Right lobe of liver (tissue), 6 donors: ENCODE measurements around the gene PTH2. TPM values are rescaled to one million over a fixed set of nuclear protein-coding genes. Genes with fewer than 3 reads are reported as not detected.
A peak's percentile ranks its signal among the peaks of the same experiment; 100 is the strongest.

Experiments used
- ATAC-seq, 4 donors: fragments of 200-7000 bp; cut with Tn5 transposase; one replicate each; pipeline ENCODE4 v1.9.1; 2020; ENCODE audit warnings: mild to moderate bottlenecking in 4 of 4, moderate library complexity in 4 of 4
- DNase-seq, 3 donors: peaks; one replicate each; pipeline ENCODE4 v3.0.0-alpha.2; 2020
- H3K27ac ChIP-seq, 3 donors: fragments of 200-600 bp; one replicate each; pipeline ENCODE4 v1.8.0; 2022
- H3K27me3 ChIP-seq, 2 donors: fragments of 200-600 bp; one replicate each; pipeline ENCODE4 v1.8.0; 2022
- H3K36me3 ChIP-seq, 4 donors: fragments of 200-600 bp; sonication (generic) in 1 of 4; one replicate each; pipeline versions ENCODE4 v1.5.1 to v1.8.0; 2017 to 2022; ENCODE audit warnings: control low read depth in 1 of 4
- H3K4me1 ChIP-seq, 4 donors: fragments of 200-600 bp; sonication (generic) in 1 of 4; one replicate each; pipeline versions ENCODE4 v1.5.1 to v1.8.0; 2017 to 2022; ENCODE audit warnings: control low read depth in 1 of 4
- H3K4me3 ChIP-seq, 3 donors: fragments of 200-600 bp; one replicate each; pipeline ENCODE4 v1.8.0; 2022
- H3K9me3 ChIP-seq, 4 donors: fragments of 200-600 bp; sonication (generic) in 1 of 4; one replicate each; pipeline versions ENCODE4 v1.5.1 to v1.8.0; 2017 to 2022; ENCODE audit warnings: control low read depth in 1 of 4
- POLR2A ChIP-seq: fragments of 450-650 bp; IDR thresholded peaks from one replicate; pipeline ENCODE4 v1.6.1; 2017; ENCODE audit warnings: antibody characterized with exemption, mild to moderate bottlenecking
- WGBS: methylation state at CpG from one replicate; pipeline ENCODE4 v1.1.6; 2018; ENCODE audit warnings: low coverage, low lambda C conversion rate; ENCODE audit not compliant: insufficient coverage; ENCODE audit errors: missing lambda C conversion rate; 5-methylcytosine and 5-hydroxymethylcytosine counted together
- intact Hi-C, 2 donors: fragments of 100-400 bp; cut with DNase I; formaldehyde crosslinking; loops; one replicate each; pipeline versions ENCODE4 v1.11.2 to v1.14.1; 2022
- total RNA-seq, 6 experiments: library from RNA; depleted of rRNA in 2 of 6; stranded (reverse); fragments of >200 nt in 2 of 6; fragmentation: NEBNext Ultra II Directional in 3 of 6; extraction: Animal tissue kit (Norgen Biotek cat#: 25700) in 3 of 6; gene quantifications; one replicate each; pipeline versions ENCODE4 v1.1.0 to v1.2.4, GENCODE V29; 2016 to 2023
- TF ChIP-seq, protein P1 (sequence below), 4 donors: fragments of 200-600 bp in 3 of 4; fragments of 450-650 bp in 1 of 4; IDR thresholded peaks; one replicate each; pipeline versions ENCODE4 v1.5.1 to v1.8.0; 2016 to 2022; ENCODE audit warnings: antibody characterized with exemption in 4 of 4, mild to moderate bottlenecking in 2 of 4
- donor health status: DM: no; HTN: yes; CAD: no.
- donor health status: DM: no; HTN: no; CAD: no.
- donor health status: DM: no; HTN: no; CAD: no.
- donor health status: DM: no; HTN: yes; CAD: no.
- donor health status: DM: no; HTN: yes; CAD: no.

The PTH2 gene
- total RNA-seq, 6 experiments from 2014 or later, result not detected

DNA sequence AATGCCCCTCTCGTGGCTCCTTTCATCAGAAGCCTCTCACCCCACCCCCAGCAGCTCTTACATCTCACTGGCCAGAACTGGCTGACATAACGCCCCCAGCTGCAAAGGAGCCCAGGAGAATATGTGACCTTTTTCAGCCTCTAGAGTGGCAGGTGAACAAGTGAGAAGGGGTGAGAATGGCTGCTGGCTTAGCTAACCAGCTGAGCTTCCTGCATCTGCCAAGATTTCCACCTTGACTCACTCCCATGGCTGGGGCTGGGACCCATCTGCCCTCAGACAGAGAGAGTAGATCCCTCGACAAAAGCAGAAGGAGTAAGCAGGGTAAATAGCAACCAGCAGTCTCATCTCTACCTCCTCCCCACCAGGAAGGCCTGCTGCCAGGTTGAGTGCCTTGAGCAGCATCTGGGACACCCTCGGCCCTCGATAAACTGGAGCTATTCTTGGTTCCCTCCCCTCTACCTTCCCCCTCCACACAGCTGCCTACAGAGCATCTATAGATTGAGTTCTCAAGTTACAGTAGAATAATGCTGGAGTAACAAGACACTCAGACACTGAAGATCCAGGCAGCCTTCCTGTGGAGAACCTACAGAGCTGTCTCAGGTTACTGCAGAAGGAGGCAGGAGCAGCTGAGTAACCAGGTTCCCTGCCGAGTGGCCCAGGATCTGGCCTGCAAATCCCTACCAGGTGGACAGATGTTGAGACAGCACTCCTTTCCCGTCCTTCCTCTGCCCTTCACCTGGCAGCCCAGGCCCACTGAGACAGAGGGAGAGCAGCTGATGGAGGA lies 19.6 kb downstream of the PTH2 start:
- Histone ChIP-seq H3K36me3 (no peaks in the 10 kb centered on the region), H3K4me3 (no peak overlapping the region), H3K27ac (no peak overlapping the region), H3K9me3 (no peaks in the 10 kb centered on the region), H3K4me1 (no peaks in the 10 kb centered on the region), H3K27me3 (no peaks in the 10 kb centered on the region)
- TF ChIP-seq, protein P1, sequence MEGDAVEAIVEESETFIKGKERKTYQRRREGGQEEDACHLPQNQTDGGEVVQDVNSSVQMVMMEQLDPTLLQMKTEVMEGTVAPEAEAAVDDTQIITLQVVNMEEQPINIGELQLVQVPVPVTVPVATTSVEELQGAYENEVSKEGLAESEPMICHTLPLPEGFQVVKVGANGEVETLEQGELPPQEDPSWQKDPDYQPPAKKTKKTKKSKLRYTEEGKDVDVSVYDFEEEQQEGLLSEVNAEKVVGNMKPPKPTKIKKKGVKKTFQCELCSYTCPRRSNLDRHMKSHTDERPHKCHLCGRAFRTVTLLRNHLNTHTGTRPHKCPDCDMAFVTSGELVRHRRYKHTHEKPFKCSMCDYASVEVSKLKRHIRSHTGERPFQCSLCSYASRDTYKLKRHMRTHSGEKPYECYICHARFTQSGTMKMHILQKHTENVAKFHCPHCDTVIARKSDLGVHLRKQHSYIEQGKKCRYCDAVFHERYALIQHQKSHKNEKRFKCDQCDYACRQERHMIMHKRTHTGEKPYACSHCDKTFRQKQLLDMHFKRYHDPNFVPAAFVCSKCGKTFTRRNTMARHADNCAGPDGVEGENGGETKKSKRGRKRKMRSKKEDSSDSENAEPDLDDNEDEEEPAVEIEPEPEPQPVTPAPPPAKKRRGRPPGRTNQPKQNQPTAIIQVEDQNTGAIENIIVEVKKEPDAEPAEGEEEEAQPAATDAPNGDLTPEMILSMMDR (IDR thresholded peaks at IDR 0.05), result no peak
- TF ChIP-seq POLR2A, result no peak
- 66% methylated on average over 4 of the region's 7 CpGs for WGBS
- DNase-seq, result no peak
- intact Hi-C loops, result no loop called here
- ATAC-seq, result peak in 1 of 4 donors; percentile 21

DNA sequence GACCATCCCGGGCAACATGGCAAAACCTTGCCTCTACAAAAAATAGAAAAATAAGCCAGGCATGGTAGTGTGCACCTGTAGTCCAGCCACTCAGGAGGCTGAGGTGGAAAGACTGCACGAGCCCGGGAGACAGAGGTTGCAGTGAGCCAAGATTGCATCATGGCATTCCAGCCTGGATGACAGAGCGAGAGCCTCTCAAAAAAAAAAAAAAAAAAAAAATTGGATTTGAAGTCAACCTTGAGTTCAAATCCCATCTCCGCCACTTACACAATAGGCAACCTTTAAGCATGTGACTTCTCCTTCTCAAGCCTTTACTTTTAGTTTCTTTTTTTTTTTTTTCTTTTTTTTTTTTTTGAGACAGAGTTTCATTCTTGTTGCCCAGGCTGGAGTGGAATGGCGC lies 23.2 kb downstream of the PTH2 start:
- 64% methylated on average over 6 of the region's 6 CpGs for WGBS

DNA sequence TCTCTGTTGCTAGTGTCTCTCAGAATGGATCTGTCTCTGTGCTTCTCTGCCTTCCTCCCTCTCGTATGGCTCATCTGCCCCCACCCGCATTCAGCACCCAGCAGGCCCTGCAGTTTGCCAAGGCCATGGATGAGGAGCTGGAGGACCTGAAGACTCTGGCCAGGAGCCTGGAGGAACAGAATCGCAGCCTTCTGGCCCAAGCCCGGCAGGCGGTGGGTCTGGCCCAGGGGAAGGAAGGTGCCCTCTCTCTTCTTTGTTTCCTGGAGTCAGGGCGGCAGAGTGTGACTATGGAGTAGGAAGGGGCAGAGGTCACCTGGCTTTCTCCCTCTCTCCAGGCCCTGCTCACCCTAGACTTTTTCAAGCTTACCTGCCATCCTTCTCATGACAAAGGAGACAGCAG lies 24.3 kb downstream of the PTH2 start:
- 75% methylated on average over 5 of the region's 6 CpGs for WGBS
- Histone ChIP-seq H3K4me1 (no peaks in the 10 kb centered on the region), H3K27me3 (peaks cover 0 to 5% of the 10 kb centered on the region in 2 donors), H3K4me3 (no peak overlapping the region), H3K9me3 (no peaks in the 10 kb centered on the region), H3K36me3 (no peaks in the 10 kb centered on the region), H3K27ac (no peak overlapping the region)
- ATAC-seq, result no peak
- no peak for TF ChIP-seq POLR2A
- TF ChIP-seq, protein P1 (IDR thresholded peaks at IDR 0.05), result no peak
- DNase-seq, result no peak
- intact Hi-C loops, result loop anchor here in 1 of 2 donors (5.0 kb wide), 1 partner anchor 38 kb away; no protein-coding TSS in a partner anchor

More for the DNA sequence above, 23.2 kb downstream of the PTH2 start:
- Histone ChIP-seq H3K36me3 (no peaks in the 10 kb centered on the region), H3K4me3 (no peak overlapping the region), H3K27ac (no peak overlapping the region), H3K4me1 (no peaks in the 10 kb centered on the region), H3K9me3 (no peaks in the 10 kb centered on the region), H3K27me3 (peaks cover 0 to 2% of the 10 kb centered on the region in 2 donors)
- no peak for TF ChIP-seq POLR2A
- TF ChIP-seq, protein P1 (IDR thresholded peaks at IDR 0.05), result no peak
- DNase-seq (no peak), ATAC-seq (peak in 2 of 4 donors; percentile 38 to 45)
- intact Hi-C loops, result no loop called here

DNA sequence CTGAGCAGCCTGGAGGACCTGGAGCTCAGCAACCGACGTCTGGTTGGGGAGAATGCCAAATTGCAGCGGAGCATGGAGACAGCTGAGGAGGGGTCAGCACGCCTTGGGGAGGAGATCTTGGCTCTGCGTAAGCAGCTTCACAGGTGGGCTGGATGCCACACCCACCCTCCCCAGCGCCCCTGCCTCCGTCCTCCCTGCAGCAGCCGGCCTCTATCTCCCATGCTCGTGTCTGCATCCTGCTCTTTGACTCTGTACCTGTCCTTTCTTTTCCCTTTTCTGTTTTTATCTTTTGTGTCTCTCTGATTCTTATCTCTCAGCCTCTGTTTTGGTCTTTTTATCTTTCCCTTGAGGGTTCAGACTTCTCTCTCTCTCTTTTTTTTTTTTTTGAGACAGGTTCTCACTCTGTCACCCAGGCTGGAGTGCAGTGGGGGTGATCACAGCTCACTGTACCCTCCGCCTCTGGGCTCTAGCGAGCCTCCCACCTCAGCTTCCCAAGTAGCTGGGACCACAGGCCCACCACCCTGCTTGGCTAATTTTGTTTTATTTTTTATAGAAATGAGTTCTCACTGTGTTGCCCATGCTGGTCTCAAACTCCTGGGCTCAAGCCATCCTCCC lies 25.1 kb downstream of the PTH2 start:
- WGBS, result 93% methylated on average over 3 of the region's 11 CpGs
- Histone ChIP-seq H3K27ac (no peak overlapping the region), H3K4me1 (no peaks in the 10 kb centered on the region), H3K27me3 (peaks cover 0 to 5% of the 10 kb centered on the region in 2 donors), H3K4me3 (no peak overlapping the region), H3K9me3 (no peaks in the 10 kb centered on the region), H3K36me3 (no peaks in the 10 kb centered on the region)
- ATAC-seq (no peak), DNase-seq (no peak)
- intact Hi-C loops, result loop anchor here in 1 of 2 donors (5.0 kb wide), 1 partner anchor 39 kb away; no protein-coding TSS in a partner anchor
- TF ChIP-seq, protein P1 (IDR thresholded peaks at IDR 0.05), result no peak
- no peak for TF ChIP-seq POLR2A
